ENCODE data around the gene BMP6. TPM values are rescaled to one million over a fixed set of nuclear protein-coding genes. Genes with fewer than 3 reads are reported as not detected.

The BMP6 gene
- polyA plus RNA-seq, 1 donor (not counting 4 experiments of a cell fraction or from before 2014, with no cell fraction given): 0.05 TPM

DNA sequence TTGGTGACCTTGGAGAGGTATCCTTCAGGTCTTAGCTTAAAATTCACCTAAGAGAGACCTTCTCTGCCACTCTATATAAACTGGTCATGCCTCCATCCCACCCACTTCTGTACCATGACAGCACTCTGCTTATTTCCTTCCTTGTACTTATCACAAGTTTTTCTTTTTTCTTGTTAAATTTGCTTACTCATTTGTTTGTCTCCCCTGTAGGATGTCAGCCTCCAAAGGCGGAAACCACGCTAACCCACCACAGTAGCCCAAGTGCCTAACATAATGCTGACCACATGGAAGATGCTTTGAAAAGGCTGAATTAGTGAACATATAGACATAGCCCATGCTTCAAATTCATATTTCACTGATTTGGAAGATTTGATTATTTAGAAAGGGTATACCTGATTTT, 5.4 kb downstream of the BMP6 start:
- Histone ChIP-seq H3K9me3 (ENCODE audit: control insufficient read depth, low read depth, low read length) (no peaks in the 10 kb centered on the region), H4K20me1 (ENCODE audit: control insufficient read depth, extremely low read depth, insufficient read depth, low read length) (no peaks in the 10 kb centered on the region), H3K4me1 (ENCODE audit: control insufficient read depth, extremely low read depth, insufficient read depth, low read length) (peaks cover 20% of the 10 kb centered on the region), H3K79me2 (ENCODE audit: control insufficient read depth, insufficient read depth, low read length) (no peaks in the 10 kb centered on the region), H3K9ac (ENCODE audit: control insufficient read depth, extremely low read depth, insufficient read depth, low read length) (no peak overlapping the region), H3K4me3 (ENCODE audit: control insufficient read depth in 2 of 3, extremely low read depth in 1 of 3, insufficient read depth in 2 of 3, low read depth in 1 of 3, low read length in 3 of 3) (no peak overlapping the region), H3K9me1 (ENCODE audit: control insufficient read depth, extremely low read depth, insufficient read depth, low read length) (no peaks in the 10 kb centered on the region), H3K36me3 (ENCODE audit: control insufficient read depth in 2 of 2, extremely low read depth in 1 of 2, insufficient read depth in 2 of 2, low read length in 2 of 2) (no peaks in the 10 kb centered on the region), H2AFZ (ENCODE audit: control insufficient read depth, low read length) (no peak overlapping the region), H3K4me2 (ENCODE audit: control insufficient read depth, extremely low read depth, insufficient read depth, low read depth, low read length) (no peak overlapping the region), H3K27ac (ENCODE audit: control insufficient read depth, insufficient read depth, low read length) (no peak overlapping the region), H3K27me3 (ENCODE audit: control insufficient read depth, extremely low read depth, insufficient read depth, low read length) (peaks cover 41% of the 10 kb centered on the region)
- no peak for FAIRE-seq
- dilution Hi-C loops (cut with MboI; ENCODE audit: extremely low pct_ligation_motif_present, low sequenced_read_pairs): no loop called here
- no peak for DNase-seq (ENCODE audit: low read depth, low spot score)
- TF ChIP-seq EZH2 (IDR thresholded peaks at IDR 0.05; ENCODE audit: low read length): no peak
- TF ChIP-seq, protein P1, sequence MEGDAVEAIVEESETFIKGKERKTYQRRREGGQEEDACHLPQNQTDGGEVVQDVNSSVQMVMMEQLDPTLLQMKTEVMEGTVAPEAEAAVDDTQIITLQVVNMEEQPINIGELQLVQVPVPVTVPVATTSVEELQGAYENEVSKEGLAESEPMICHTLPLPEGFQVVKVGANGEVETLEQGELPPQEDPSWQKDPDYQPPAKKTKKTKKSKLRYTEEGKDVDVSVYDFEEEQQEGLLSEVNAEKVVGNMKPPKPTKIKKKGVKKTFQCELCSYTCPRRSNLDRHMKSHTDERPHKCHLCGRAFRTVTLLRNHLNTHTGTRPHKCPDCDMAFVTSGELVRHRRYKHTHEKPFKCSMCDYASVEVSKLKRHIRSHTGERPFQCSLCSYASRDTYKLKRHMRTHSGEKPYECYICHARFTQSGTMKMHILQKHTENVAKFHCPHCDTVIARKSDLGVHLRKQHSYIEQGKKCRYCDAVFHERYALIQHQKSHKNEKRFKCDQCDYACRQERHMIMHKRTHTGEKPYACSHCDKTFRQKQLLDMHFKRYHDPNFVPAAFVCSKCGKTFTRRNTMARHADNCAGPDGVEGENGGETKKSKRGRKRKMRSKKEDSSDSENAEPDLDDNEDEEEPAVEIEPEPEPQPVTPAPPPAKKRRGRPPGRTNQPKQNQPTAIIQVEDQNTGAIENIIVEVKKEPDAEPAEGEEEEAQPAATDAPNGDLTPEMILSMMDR (optimal IDR thresholded peaks at IDR 0.05 in 1 of 3, IDR thresholded peaks at IDR 0.05 in 1 of 3, conservative IDR thresholded peaks at IDR 0.05 in 1 of 3; ENCODE audit: extremely low read depth in 1 of 3, insufficient read depth in 2 of 3, low read length in 3 of 3): no peak

DNA sequence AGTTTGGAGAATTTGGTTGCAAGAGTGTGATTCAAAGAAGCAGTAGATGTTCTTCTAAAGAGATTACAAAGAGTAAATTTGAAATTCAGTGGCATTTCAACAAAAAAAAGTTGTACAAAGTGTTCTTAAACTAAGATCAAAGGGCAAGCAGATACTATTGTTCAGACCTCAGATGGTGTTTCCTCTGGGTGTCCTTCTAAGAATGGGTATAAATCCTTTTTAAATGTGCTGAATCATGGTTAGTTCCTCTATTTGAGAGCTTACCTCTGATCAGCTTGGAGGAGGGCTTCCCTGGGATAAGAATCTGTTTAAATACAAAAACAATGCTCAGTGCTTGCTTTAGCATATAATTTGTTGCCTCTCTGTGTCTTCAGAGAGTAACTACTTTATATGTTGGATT, 6.3 kb downstream of the BMP6 start:
- dilution Hi-C loops (cut with MboI; ENCODE audit: extremely low pct_ligation_motif_present, low sequenced_read_pairs): no loop called here
- H3K9ac ChIP-seq (ENCODE audit: control insufficient read depth, extremely low read depth, insufficient read depth, low read length): no peak overlapping the region
- H3K4me3 ChIP-seq (ENCODE audit: control insufficient read depth in 2 of 3, extremely low read depth in 1 of 3, insufficient read depth in 2 of 3, low read depth in 1 of 3, low read length in 3 of 3): no peak overlapping the region
- no peaks in the 10 kb centered on the region for H4K20me1 ChIP-seq (ENCODE audit: control insufficient read depth, extremely low read depth, insufficient read depth, low read length)
- no peak for DNase-seq (ENCODE audit: low read depth, low spot score)
- H2AFZ ChIP-seq (ENCODE audit: control insufficient read depth, low read length): no peak overlapping the region
- H3K9me1 ChIP-seq (ENCODE audit: control insufficient read depth, extremely low read depth, insufficient read depth, low read length): no peaks in the 10 kb centered on the region
- FAIRE-seq: no peak
- TF ChIP-seq, protein P1 (optimal IDR thresholded peaks at IDR 0.05 in 1 of 3, IDR thresholded peaks at IDR 0.05 in 1 of 3, conservative IDR thresholded peaks at IDR 0.05 in 1 of 3; ENCODE audit: extremely low read depth in 1 of 3, insufficient read depth in 2 of 3, low read length in 3 of 3): no peak
- TF ChIP-seq EZH2 (IDR thresholded peaks at IDR 0.05; ENCODE audit: low read length): no peak
- H3K4me1 ChIP-seq (ENCODE audit: control insufficient read depth, extremely low read depth, insufficient read depth, low read length): peaks cover 15% of the 10 kb centered on the region
- no peaks in the 10 kb centered on the region for H3K36me3 ChIP-seq (ENCODE audit: control insufficient read depth in 2 of 2, extremely low read depth in 1 of 2, insufficient read depth in 2 of 2, low read length in 2 of 2)
- no peaks in the 10 kb centered on the region for H3K9me3 ChIP-seq (ENCODE audit: control insufficient read depth, low read depth, low read length)
- H3K27me3 ChIP-seq (ENCODE audit: control insufficient read depth, extremely low read depth, insufficient read depth, low read length): peaks cover 33% of the 10 kb centered on the region
- H3K4me2 ChIP-seq (ENCODE audit: control insufficient read depth, extremely low read depth, insufficient read depth, low read depth, low read length): no peak overlapping the region
- H3K27ac ChIP-seq (ENCODE audit: control insufficient read depth, insufficient read depth, low read length): no peak overlapping the region
- H3K79me2 ChIP-seq (ENCODE audit: control insufficient read depth, insufficient read depth, low read length): no peaks in the 10 kb centered on the region

Measured in keratinocyte (primary cell).